ENCODE results near the gene MTHFD1L. TPM values are rescaled to one million over a fixed set of nuclear protein-coding genes. Genes with fewer than 3 reads are reported as not detected.

The MTHFD1L gene
- total and polyA plus RNA-seq, 9 of the 15 experiments (the other 6 are each of a cell fraction or from before 2014, with no cell fraction given): 20.9 to 128 (median 61.0) TPM

DNA sequence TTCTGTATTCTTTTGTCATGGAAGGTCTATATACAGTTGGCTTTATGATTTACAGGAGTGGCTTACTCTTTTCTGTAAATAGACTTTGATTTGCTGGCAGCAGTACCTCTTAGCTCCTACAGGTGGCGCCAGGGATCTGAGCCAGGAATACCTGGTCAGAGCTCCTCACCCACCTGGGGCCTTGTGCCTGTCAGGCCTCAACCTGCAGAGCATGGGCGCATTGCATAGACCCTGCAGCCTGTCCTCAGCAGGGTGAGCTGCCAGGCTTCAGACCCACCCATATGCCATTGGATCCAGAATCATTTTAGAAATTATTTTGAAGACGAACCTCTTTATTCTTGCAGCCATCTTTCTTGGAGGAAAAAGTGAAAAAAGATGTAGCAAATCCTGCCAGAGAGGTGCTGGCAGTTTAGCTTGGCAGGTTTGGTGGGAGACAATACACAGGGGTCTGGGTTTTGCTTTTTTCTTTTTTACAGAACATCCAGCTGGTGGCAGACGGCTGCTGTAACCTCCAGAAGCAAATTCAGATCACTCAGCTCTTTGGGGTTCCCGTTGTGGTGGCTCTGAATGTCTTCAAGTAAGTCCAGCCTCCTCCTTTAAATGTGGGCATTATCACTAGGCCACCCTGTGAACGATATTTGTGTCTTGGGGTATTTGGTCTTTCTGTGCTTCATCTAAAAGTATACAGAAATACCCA is 149.1 kb downstream of the MTHFD1L start:
- no peak overlapping the region for H2AFZ ChIP-seq (ENCODE audit: low read depth, low read length)
- ATAC-seq: peak; percentile 86
- TF ChIP-seq ARID3A (IDR thresholded peaks at IDR 0.05; ENCODE audit: borderline replicate concordance, low read depth, low read length) (peak; percentile 46; the same call in 1 of the 2 replicates), ZFP36 (IDR thresholded peaks at IDR 0.05; ENCODE audit: low read depth, low read length, partially characterized antibody) (peak; percentile 13), XRCC5 (IDR thresholded peaks at IDR 0.05; ENCODE audit: low read depth, low read length) (peak; percentile 31; the same call in 1 of the 2 replicates), MIER1 (IDR thresholded peaks at IDR 0.05; ENCODE audit: low read depth) (no peak), EP300 (IDR thresholded peaks at IDR 0.05; ENCODE audit: low read length) (0 out of 2 replicates have a peak, but pooled peaks have one; percentile 10), YY1 (IDR thresholded peaks at IDR 0.05; ENCODE audit: borderline replicate concordance in 1 of 3, control insufficient read depth in 1 of 3, extremely low read depth in 1 of 3, insufficient read depth in 3 of 3, insufficient read length in 1 of 3, insufficient replicate concordance in 2 of 3, low read depth in 1 of 3, low read length in 2 of 3) (peak in 1 of 3 experiments; percentile 38), POLR2B (IDR thresholded peaks at IDR 0.05; ENCODE audit: low read depth, partially characterized antibody) (no peak), SETDB1 (IDR thresholded peaks at IDR 0.05; ENCODE audit: low read length) (no peak), BHLHE40 (IDR thresholded peaks at IDR 0.05; ENCODE audit: low read length) (0 out of 2 replicates have a peak, but pooled peaks have one; percentile 22), FOS (IDR thresholded peaks at IDR 0.05; ENCODE audit: extremely low read depth, insufficient read length) (no peak), RCOR1 (IDR thresholded peaks at IDR 0.05; ENCODE audit: borderline replicate concordance in 1 of 2, low read depth in 2 of 2, low read length in 2 of 2) (peak; percentile 70 to 84; a peak in 3 of 4 replicates), RB1 (IDR thresholded peaks at IDR 0.05; ENCODE audit: low read depth) (peak; percentile 65; the same call in 1 of the 2 replicates), MEF2A (IDR thresholded peaks at IDR 0.05; ENCODE audit: control insufficient read depth, low read depth, low read length) (no peak), LCOR (CRISPR knock-in tag; IDR thresholded peaks at IDR 0.05) (peak; percentile 54; the same call in 1 of the 2 replicates), ZNF12 (CRISPR knock-in tag; IDR thresholded peaks at IDR 0.05) (no peak)
- TF ChIP-seq, protein P1, sequence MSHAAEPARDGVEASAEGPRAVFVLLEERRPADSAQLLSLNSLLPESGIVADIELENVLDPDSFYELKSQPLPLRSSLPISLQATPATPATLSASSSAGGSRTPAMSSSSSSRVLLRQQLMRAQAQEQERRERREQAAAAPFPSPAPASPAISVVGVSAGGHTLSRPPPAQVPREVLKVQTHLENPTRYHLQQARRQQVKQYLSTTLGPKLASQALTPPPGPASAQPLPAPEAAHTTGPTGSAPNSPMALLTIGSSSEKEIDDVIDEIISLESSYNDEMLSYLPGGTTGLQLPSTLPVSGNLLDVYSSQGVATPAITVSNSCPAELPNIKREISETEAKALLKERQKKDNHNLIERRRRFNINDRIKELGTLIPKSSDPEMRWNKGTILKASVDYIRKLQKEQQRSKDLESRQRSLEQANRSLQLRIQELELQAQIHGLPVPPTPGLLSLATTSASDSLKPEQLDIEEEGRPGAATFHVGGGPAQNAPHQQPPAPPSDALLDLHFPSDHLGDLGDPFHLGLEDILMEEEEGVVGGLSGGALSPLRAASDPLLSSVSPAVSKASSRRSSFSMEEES (CRISPR knock-in tag; IDR thresholded peaks at IDR 0.05): no peak

More for the DNA sequence above, 149.1 kb downstream of the MTHFD1L start:
- H3K27me3 ChIP-seq (ENCODE audit: control insufficient read depth in 2 of 2, insufficient read depth in 2 of 2, low read length in 2 of 2): no peaks in the 10 kb centered on the region
- H3K79me2 ChIP-seq (ENCODE audit: control insufficient read depth, insufficient read depth, low read length): no peaks in the 10 kb centered on the region
- CTCF ChIA-PET (ENCODE audit: low intra/inter-chr PET ratio): interaction anchor here (0.7 to 2.8 kb wide), 8 partner anchors 72 to 321 kb away, joined by 3 to 40 read pairs (median 4); no protein-coding TSS in a partner anchor
- FAIRE-seq (peak; percentile 82), DNase-seq (ENCODE audit: extremely low read depth in 1 of 4, low spot score in 3 of 4) (peak; percentile 61 to 80 (median 72))
- H3K9me3 ChIP-seq (replicated peaks; ENCODE audit: control insufficient read depth, insufficient read depth, low read depth, low read length): no peaks in the 10 kb centered on the region
- intact Hi-C loops (cut with micrococcal nuclease) (loop anchor here (1.0 to 5.0 kb wide), 4 partner anchors 26 to 310 kb away; no protein-coding TSS in a partner anchor), in situ Hi-C loops (cut with MboI) (loop anchor here (5.0 kb wide), 1 partner anchor 318 kb away; no protein-coding TSS in a partner anchor)
- H3K4me3 ChIP-seq: no peak overlapping the region
- BruUV-seq (replicated peaks): no TSS peak
- POLR2A ChIA-PET: interaction anchor here (0.6 to 1.6 kb wide), 7 partner anchors 9 to 310 kb away, joined by 3 to 6 read pairs (median 3); no protein-coding TSS in a partner anchor
- no peaks in the 10 kb centered on the region for H3K4me1 ChIP-seq (replicated peaks in 1 of 2; ENCODE audit: control insufficient read depth in 2 of 2, insufficient read depth in 2 of 2, low read length in 2 of 2)
- WGBS (ENCODE audit: insufficient coverage, low coverage, missing lambda C conversion rate): 61% methylated on average over 6 of the region's 6 CpGs
- no peak overlapping the region for H3K9ac ChIP-seq (ENCODE audit: insufficient read depth in 1 of 2, low read depth in 2 of 2, low read length in 2 of 2)
- peaks cover 3% of the 10 kb centered on the region; the same call in 1 of the 2 replicates for H4K20me1 ChIP-seq (replicated peaks; ENCODE audit: control insufficient read depth, insufficient read depth, low read length)
- H3K4me2 ChIP-seq (ENCODE audit: insufficient read depth, low read length): no peak overlapping the region
- no peaks in the 10 kb centered on the region for H3K9me1 ChIP-seq (ENCODE audit: control insufficient read depth, insufficient read depth, low read length)
- peaks cover 70% of the 10 kb centered on the region for H3K36me3 ChIP-seq (ENCODE audit: control insufficient read depth, insufficient read depth, low read length)
- no peak overlapping the region for H3K27ac ChIP-seq (ENCODE audit: extremely low read depth, low read depth, low read length)

Data from K562 (cell line).